Measurements from ENCODE around the gene MFSD12.
"Not testable (repeated sequence)": the region's sequence is repeated elsewhere in the genome, so short reads cannot be mapped to it uniquely, and the experiment has no call there.

Gene MFSD12

DNA sequence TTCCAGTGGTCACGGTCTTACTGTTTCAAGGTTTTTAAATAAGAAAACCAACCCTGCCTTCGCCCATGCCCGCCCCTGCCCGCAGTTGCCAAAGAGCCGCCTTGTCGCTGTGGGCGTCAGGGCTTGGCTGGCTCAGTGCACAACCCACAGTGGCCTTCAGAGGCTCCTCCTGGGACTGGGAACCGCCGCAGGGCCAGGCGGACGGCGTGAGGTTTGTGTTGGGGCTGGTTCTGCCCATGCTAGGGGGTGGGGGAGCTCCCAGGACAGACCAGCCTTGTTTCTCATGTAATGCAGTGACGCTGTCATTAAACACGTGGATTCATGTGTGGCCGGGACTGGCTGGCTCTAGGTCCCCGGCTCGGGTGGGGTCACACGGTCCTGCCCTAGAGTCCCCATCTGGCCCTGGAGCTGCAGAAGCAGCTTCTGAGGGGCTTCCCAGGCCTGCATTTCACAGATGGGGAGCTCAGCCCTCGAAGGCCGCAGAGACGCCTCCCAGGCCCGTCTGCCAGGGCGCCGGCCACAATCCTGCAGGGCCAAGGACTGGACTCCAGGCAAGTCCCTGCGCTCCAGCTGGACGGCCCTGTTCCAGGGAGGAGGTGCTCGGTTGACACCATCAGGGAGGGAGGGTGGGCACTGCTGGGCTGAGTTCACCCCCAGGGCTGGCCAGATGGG is 20.8 kb downstream of the MFSD12 start:
- DNase-seq: no peak

DNA sequence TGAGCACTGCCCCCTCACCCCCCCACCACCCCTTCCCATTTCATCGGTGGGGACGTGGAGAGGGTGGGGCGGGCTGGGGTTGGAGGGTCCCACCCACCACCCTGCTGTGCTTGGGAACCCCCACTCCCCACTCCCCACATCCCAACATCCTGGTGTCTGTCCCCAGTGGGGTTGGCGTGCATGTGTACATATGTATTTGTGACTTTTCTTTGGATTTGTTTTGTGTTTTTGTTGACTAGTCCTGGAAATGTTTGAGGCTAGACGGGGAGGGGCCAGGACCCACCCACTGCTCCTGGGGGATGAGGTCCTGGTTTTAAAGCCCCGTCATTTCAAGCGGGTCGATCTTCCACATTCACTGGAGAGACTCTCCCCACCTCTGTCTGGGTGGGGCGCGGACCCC is 21.4 kb downstream of the MFSD12 start:
- DNase-seq: no peak

DNA sequence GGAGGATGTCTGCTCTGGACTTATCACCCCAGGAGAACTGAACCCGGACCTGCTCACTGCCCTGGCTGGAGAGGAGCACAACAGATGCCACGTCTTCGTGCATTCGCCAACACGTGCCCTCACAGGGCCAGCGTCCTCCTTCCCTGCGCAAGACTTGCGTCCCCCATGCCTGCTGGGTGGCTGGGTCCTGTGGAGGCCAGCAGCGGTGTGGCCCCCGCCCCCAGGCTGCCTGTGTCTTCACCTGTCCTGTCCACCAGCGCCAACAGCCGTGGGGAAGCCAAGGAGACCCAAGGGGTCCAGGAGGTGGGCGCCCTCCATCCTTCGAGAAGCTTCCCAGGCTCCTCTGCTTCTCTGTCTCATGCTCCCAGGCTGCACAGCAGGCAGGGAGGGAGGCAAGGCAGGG is 21.8 kb downstream of the MFSD12 start:
- no peak for DNase-seq

DNA sequence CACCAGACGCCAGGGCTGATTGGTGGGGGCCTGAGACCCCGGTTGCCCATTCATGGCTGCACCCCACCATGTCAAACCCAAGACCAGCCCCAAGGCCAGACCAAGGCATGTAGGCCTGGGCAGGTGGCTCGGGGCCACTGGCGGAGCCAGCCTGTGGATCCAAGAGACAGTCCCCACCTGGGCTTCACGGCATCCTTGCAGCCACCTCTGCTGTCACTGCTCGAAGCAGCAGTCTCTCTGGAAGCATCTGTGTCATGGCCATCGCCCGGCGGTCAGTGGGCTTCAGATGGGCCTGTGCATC is 22.2 kb downstream of the MFSD12 start:
- DNase-seq: no peak

DNA sequence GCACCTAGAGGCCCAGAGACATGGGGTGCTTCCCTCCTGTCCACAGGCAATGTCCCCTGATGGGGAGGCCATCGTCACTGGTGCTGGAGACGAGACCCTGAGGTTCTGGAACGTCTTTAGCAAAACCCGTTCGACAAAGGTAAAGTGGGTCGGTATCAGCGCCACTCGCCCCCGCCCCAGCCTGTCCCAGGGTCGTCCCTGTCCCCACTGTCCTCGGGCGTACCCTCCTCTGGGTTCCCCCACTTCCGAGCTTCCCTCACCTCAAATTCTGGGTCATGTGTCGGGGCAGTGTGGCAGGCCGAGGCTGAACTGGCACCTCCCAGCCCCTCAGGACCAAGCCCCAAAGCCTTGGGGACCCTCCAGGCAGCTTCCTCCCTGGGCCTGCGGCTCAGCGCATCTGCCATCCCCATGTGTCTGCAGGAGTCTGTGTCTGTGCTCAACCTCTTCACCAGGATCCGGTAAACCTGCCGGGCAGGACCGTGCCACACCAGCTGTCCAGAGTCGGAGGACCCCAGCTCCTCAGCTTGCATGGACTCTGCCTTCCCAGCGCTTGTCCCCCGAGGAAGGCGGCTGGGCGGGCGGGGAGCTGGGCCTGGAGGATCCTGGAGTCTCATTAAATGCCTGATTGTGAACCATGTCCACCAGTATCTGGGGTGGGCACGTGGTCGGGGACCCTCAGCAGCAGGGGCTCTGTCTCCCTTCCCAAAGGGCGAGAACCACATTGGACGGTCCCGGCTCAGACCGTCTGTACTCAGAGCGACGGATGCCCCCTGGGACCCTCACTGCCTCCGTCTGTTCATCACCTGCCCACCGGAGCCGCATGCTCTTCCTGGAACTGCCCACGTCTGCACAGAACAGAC is 22.8 kb downstream of the MFSD12 start:
- DNase-seq: no peak

DNA sequence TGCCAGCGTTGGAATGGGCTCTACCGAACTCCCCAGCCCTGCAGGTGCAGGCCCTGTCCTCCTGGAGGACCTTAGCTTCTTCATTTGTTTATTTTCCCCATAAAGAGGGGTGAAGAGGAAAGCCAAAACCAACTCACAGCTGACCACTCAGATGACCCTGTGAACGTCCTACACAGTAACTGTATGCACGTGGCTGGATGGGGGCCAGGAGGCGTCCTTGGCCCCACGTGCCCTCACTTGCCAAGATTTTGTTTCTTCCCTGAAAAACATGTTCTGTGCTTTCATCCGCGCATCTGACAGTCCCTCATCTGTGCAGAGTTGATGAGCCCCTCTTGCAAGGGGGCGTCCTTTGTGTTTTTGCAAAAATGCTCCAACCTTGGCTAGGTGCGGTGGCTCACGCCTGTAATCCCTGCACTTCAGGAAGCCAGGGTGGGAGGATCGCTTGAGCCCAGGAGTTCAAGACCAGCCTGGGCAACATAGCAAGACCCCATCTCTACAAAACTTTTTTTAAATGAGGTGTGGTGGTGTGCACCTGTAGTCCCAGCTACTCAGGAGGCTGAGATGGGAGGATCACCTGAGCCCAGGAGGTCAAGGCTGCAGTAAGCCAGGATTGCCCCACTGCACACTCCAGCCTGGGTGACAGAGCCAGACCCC is 23.7 kb downstream of the MFSD12 start:
- no peak for DNase-seq

DNA sequence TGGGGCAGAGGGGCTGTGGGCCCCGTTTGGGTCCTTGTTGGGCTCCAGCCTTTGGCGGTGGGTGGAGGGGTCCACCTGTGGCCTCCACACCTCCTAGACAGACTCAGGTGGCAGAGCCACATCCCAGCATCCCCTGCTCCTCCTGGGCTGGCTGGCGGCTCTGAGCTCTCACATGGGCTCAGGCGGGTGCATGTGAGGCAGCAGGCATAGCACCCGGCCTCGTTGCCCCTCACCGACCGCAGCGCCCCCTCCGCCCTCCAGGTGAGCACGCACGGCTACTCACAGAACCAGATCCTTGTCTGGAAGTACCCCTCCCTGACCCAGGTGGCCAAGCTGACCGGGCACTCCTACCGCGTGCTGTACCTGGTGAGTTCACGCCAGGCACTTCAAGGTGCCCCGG is 24.4 kb downstream of the MFSD12 start:
- no peak for DNase-seq

DNA sequence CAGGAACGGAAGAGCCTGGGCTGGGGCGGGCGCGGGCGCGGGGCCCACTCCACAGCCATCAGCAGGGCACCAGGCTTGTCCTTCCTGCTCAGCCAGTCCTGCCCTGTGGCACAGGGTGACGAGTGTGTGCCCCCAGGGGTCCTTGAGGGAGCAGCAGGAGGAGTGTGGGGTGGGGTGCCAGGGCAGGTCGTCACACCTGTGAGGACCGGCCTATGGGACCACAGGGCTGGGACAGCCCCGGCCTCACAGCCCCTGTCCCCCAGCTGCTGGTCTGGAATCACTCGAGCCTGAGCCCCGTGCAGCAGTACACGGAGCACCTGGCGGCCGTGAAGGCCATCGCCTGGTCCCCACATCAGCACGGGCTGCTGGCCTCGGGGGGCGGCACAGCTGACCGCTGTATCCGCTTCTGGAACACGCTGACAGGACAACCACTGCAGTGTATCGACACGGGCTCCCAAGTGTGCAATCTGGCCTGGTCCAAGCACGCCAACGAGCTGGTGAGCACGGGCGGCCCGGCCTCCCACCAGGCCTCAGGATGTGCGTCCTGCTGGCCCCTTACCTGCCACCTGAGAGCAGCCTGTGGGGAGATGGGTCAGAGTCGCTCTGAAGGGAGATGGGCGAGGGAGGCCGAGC is 25.1 kb downstream of the MFSD12 start:
- DNase-seq: no peak

DNA sequence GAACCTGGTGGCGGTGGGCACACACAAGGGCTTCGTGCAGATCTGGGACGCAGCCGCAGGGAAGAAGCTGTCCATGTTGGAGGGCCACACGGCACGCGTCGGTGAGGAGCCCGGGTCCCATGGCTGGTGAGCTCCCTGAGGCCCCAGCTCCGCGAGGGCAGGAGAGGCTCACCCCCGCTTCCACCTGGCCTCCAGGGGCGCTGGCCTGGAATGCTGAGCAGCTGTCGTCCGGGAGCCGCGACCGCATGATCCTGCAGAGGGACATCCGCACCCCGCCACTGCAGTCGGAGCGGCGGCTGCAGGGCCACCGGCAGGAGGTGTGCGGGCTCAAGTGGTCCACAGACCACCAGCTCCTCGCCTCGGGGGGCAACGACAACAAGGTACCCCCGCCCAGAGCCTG is 25.7 kb downstream of the MFSD12 start:
- no peak for DNase-seq

DNA sequence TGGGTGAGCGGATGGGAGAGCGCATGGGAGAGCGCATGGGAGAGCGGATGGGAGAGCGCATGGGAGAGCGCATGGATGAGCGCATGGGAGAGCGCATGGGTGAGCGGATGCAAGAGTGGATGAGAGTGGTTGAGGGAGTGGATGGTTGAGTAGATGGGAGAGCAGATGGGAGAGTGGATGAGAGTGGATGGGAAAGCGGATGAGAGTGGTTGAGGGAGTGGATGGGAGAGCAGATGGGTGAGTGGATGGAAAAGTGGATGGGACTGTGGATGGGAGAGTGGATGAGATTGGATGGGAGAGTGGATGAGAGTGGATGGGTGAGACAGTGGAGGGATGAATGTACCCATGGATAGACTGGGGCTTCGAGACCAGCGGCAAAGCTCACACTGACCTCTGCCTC is 27.0 kb downstream of the MFSD12 start:
- no peak for DNase-seq

DNA sequence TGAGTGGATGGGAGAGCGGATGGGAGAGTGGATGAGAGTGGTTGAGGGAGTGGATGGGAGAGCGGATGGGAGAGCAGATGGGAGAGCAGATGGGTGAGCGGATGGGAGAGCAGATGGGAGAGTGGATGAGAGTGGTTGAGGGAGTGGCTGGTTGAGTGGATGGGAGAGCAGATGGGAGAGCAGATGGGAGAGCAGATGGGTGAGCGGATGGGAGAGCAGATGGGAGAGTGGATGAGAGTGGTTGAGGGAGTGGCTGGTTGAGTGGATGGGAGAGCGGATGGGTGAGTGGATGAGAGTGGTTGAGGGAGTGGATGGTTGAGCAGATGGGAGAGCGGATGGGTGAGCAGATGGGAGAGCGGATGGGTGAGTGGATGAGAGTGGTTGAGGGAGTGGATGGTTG is 28.1 kb downstream of the MFSD12 start:
- not testable (repeated sequence) for DNase-seq

DNA sequence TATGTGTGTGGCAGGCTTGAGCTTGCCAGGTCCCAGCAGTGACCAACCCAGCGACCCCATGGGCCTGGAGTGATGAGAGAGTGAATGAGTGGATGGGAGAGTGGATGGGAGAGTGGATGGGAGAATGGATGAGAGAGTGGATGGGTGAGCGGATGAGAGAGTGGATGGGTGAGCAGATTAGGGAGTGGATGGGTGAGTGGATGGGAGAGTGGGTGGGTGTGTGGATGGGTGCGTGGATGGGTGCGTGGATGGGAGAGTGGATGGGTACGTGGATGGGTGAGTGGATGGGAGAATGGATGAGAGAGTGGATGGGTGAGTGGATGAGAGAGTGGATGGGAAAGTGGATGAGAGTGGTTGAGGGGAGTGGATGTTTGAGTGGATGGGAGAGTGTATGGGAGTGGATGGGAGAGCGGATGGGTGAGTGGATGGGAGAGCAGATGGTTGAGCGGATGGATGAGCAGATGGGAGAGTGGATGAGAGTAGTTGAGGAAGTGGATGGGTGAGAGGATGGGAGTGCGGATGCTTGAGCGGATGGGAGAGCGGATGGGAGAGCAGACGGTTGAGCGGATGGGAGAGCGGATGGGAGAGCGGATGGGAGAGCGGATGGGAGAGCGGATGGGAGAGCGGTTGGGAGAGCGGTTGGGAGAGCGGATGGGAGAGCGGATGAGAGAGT is 28.7 kb downstream of the MFSD12 start:
- DNase-seq: no peak

DNA sequence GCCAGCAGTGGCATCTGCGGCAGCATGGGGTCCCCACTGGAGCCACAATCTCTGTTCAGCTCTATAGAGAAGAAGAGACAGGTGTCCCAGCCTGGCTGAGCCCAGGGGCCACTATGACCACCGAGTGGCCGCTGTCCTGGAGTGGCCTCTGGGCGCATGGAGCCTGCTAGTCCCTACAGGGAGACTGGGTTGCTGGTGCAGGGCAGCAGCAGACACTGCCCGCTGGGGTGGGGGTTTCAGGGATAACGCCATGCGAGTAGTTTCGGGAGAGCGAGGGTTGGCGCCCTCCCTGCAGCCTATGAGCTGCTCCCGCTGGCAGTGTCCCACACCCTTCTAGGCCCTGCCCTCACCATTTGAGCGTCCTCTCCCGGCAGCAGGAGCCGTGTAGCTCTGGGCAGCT is 29.3 kb downstream of the MFSD12 start:
- no peak for DNase-seq

DNA sequence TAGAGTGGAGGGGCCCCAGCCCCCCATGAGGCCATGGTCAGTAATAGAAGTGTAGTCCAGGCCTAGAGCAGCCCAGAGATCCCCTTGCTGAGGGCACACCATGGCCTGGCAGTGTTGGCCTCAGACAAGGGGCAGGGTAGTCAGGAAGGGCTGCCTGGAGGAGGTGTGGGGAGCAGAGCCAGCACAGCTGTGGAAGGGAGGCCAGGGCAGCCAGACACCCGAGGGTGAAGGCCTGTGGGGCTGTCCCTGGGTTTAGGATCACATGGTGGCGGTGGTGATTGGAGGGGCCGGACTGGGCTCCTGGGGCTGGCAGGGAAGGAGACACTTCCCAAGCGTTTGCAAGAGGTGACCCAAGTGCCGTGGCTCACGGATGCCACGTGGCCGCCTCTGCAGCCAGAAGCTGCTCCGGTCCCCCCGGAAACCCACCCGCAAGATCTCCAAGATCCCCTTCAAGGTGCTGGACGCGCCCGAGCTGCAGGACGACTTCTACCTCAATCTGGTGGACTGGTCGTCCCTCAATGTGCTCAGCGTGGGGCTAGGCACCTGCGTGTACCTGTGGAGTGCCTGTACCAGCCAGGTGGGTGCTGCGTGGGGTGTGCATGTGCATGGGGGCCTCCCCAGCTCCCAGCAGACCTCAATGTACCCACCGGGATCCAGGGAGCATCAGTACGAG is 30.0 kb downstream of the MFSD12 start:
- DNase-seq: no peak

DNA sequence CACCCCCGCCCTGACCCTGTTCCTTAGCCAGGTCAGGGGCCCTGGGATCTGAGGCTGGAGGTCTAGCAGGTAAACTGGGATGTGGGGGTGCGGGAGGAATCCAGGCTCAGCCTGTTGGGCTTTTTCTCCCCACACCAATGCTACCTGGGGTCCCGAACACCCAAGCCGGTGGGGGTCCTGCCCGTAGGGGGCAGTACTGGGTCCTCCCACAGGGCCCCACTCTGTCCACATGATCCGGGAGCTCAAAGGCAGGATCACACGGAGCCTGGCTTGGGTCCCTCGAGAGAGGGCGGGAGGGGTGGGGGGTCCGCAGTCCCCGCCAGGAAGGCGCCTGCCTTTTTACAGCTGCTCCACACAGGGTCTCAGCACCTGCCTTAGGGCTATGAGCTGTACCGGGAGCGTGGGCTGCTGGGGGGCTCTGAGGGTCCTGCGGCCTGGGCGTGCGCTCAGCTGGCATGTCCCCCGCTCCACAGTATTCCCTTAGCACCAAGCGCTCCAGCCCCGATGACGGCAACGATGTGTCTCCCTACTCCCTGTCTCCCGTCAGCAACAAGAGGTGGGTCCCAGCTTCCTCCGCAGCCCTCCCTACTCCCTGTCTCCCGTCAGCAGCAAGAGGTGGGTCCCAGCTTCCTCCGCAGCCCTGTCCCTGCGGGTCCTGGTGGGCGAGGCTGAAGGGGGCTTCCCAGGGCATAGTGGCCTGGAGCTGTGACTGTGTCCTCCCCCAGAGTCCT is 30.7 kb downstream of the MFSD12 start:
- DNase-seq: no peak

DNA sequence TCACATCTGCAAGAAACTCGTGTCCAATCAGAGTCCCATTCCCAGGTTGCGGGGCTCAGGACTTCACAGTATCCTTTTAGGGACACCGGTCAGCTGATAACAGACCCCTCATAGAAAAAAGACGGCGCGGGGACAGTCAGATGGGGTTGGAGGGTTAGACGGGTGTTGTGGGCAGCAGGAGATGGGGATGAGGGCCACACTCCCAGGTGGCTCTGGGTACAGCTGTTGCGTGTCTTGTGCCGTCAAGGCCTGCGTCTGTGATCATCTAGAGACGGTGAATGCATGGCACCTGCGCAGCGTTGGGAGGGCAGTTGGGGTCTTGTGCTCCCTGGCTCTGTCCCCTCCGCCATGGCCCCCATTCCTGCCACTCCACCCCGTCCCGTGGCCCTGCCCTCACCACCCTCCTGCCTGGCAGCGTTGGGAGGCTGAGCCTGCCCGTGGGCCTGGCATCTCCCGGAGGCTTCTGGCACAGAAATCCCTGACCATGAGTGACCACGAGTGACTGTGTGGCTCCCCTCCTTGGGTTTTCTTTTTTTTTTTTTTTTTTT is 32.4 kb downstream of the MFSD12 start:
- DNase-seq: no peak

DNA sequence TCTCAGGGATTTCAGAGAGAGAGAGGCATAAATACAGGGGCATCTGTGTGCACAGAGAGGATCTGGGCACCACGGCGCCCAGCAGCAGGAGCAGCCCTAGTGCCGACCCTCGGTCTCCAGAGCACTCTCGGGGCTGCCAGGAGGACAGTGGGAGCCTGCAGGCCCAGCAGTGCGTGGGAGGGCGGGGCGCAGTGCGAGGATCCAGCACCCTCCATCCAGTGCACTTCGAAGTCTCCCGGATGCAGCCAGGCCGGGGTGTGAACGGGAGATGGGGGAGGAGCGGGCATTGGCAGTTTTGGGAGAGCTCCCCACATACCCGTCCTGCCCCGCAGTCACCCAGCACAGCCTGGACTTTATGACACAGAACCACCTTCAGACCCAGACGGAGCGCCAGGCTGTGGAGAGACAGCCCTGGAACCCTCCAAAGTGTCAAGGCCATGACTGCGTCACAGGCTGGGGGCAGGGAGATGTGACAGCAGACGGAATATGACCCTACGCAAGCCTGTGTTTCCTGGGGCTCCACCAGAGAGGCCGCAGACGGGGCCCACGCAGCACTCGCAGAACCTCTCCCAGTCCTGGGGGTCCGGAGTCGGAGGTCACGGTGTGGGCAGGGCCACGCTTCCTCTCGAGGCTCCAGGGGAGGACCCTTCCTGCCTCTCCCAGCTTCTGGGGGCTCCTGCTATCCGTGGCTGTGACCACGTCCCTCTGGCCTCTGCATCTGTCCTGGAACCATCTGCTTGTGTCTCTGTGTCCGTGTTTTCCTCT is 33.1 kb downstream of the MFSD12 start:
- no peak for DNase-seq

DNA sequence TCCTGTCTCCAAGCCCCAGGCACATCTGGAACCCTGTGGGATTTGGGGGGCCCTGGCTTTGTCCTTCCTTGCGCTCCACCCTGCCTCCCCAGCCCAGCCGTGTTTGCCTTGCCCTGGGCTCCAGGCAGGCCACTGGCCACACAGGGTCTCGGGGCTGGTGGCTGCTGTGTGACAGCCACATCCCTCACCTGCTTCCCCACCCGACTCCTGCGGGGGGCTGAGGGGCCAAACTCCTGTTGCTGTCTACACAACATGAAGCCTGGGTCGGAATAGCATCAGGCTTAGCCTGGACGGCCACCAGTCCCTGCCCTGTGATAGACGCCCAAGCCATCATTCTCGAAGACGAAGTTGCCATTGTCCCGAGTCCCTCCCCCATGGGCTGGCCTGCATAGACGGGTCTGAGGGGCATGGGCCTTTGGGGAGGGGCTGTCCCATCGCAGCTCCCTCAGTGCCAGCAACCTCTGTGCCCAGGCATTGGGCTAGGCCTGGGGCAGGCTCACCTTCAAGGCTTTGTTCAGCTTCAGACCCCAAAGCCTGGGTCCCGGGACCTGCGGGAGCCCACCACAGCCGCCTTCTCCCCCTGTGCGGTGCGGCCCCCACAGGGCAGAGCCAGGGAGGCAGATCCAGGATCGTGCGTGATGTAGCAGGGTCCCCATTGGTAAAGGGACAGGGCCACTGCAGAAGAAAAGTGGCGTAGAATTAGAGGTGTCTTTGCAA is 33.9 kb downstream of the MFSD12 start:
- DNase-seq: no peak

DNA sequence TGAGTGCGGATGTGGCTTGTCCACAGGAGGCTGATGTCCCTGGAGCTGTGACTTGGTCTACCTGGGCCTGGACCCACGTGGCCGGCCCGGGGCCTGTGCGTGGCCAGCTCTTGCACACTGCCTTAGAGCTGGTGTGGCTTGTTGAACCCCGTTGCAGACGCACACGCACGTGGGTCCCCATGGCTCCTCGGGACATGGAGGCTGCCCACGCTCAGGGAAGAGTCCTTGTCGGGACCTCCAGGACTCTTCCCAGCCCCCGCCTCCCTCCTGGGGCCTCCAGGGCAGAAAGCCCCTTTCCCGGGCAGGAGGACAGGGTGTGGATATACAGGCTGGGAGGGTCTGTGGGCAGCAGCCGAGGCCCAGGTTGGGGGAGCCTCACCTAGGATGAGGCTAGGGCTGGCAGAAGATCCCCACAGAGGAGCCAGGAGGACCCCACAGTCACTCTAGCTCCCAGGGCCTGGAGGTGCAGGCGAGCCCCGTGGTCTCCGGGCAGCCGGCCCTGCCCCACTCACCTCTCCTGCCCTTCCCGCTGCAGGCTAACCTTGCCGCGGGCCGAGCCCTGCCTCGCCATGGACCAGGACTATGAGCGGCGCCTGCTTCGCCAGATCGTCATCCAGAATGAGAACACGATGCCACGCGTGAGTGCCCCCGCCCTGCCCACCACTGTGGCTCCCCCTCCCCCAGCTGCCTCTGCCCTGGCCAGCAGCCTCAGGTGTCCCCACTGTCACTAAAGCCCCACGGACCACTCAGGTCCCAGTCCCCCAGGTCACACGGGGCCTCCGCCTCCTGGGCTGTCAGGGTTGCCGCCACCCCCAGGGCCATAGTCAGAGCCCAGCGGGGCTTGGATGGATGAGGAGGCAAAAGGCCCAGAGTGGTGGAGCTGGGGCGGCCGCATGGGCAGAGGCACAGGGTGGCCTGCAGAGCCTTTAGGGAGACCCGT is 34.7 kb downstream of the MFSD12 start:
- DNase-seq: no peak

Measured in activated CD4-positive, alpha-beta T cell treated with anti-CD3 and anti-CD28 coated beads for 48 hours (primary cell).